Body of pancreas (tissue), 4 donors: ENCODE measurements around the gene SET. TPM values are rescaled to one million over a fixed set of nuclear protein-coding genes. Genes with fewer than 3 reads are reported as not detected.

Source experiments
- ATAC-seq: fragments of 150-250 bp; one replicate; pipeline ENCODE4 v1.9.1; 2016
- DNase-seq, 4 donors: peaks; one replicate each; pipeline ENCODE4 v3.0.0-alpha.2; 2019
- H3K27ac ChIP-seq, 4 donors: fragments of 200-600 bp; sonication (generic); 1 replicate in 3 of 4; 2 replicates in 1 of 4; pipeline versions ENCODE4 v1.5.1 to v1.6.1; 2016 to 2019; ENCODE audit warnings: mild to moderate bottlenecking in 1 of 4, mixed read lengths in 1 of 4, moderate library complexity in 1 of 4
- H3K27me3 ChIP-seq, 2 donors: fragments of 200-600 bp; sonication (generic); one replicate each; pipeline ENCODE4 v1.6.0; 2016; ENCODE audit warnings: mild to moderate bottlenecking in 1 of 2
- H3K36me3 ChIP-seq, 2 donors: fragments of 200-600 bp; sonication (generic); replicated peaks in 1 of 2; 2 replicates each; pipeline ENCODE4 v1.5.1; 2016; ENCODE audit warnings: low read depth in 2 of 2; ENCODE audit not compliant: insufficient read depth in 1 of 2
- H3K4me1 ChIP-seq: fragments of 200-600 bp; sonication (generic); one replicate; pipeline ENCODE4 v1.6.0; 2016
- H3K4me3 ChIP-seq, 2 donors: fragments of 200-600 bp; sonication (generic); 1 replicate in 1 of 2; 2 replicates in 1 of 2; pipeline ENCODE4 v1.5.1; 2016 to 2019
- H3K9me3 ChIP-seq, 3 donors: fragments of 200-600 bp; sonication (generic); 1 replicate in 2 of 3; 2 replicates in 1 of 3; pipeline ENCODE4 v1.5.1; 2016
- POLR2A ChIP-seq, 3 donors: fragments of 450-650 bp; IDR thresholded peaks; one replicate each; pipeline ENCODE4 v1.6.1; 2016; ENCODE audit warnings: antibody characterized with exemption in 3 of 3, mild to moderate bottlenecking in 2 of 3
- WGBS, 2 donors: methylation state at CpG; one replicate each; pipeline ENCODE4 v1.1.5; 2017; 5-methylcytosine and 5-hydroxymethylcytosine counted together
- intact Hi-C: fragments of 100-400 bp; cut with DNase I; formaldehyde crosslinking; loops from one replicate; pipeline ENCODE4 v1.15.1; 2023
- total RNA-seq, 2 donors: library from RNA; depleted of rRNA; stranded (reverse); fragments of >200 nt; gene quantifications; one replicate each; pipeline ENCODE4 v1.1.0, GENCODE V29; 2016
- TF ChIP-seq, protein P1 (sequence below), 7 experiments: fragments of 450-650 bp in 4 of 7; fragments of 200-600 bp in 3 of 7; sonication (generic) in 3 of 7; IDR thresholded peaks; one replicate each; pipeline ENCODE4 v1.5.1; 2016 to 2019; ENCODE audit warnings: antibody characterized with exemption in 7 of 7

SET gene
- total RNA-seq, 2 donors from 2014 or later = 70.9 to 87.2 TPM

DNA sequence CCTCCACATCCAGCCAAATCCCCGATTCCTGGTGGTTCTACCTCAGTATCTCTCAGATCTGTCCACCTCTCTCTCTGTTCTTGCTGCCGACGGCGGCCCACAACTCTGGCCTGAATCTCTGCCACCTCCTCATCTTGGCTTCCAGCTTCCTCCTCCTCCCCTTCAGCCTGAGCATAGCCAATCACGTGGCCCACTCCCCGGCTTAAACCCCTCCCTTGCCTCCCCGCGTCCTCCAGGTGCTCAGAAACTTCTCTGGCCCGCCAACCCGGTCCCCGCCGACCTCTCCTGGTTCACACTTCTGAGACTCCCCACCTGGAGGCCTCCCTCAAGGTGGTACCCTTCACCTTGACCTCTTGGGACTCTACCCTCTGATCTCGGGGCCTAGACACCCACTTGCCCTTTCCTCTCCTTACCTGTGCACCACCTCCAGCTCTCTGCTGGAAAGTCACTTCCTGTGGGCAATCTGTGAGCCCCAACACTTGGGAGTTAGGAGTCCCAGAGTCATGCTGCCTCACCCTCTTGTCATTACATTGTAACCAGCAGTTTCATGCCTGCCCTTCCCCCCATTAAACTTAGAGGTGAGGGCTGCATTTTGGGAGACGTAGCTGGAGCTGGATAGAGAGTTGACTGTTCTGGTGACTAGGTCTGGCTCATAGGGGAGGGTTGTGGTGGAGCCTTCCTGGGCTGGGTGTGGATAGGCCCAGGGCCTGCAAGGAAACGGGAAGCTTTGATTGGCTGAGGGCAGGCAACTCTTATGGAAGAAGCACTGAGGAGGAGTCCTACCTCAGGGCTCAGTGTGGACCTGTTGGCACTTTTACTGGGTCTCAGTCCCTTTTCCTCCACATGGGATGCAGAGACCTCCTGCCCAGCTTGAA, 4.5 kb upstream of the SET start:
- WGBS, 2 donors = 1 to 4% methylated on average over 13 to 15 of the region's 15 CpGs
- peaks cover 37% of the 10 kb centered on the region for H3K4me1 ChIP-seq

DNA sequence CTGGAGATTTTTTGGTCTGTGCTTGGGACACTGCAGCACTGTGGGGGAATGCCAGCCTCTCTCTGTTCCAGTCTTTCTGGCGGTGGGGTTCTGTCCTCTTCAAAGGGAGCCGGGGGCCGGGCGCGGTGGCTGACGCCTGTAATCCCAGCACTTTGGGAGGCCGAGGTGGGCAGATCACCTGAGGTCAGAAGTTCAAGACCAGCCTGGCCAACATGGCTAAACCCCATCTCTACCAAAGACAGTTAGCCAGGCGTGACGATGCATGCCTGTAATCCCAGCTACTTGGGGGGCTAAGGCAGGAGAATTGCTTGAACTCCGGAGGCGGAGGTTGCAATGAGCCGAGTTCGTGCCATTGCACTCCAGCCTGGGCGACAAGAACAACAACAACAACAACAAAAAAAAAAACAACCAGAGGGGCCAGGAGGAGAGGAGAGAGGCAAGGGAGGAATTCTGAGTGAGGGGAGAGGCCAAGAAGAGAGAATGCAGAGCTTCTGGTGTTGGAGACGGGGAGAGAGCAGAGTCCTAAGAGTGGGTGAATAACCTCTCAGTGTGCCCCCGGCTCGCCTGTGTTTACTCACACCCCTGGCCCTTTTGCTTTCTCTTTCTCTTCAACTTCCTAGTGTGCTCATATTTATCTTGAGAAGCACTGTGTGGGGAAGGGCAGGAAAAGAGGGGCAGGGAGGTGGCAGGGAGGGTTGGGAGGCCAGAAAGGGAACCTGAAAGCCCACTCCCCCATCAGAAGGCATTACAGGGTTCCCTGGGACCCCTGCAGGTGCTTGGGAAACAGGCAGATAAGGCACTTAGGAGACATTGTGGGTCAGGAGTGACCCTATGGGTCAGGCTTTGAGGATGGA, 3.2 kb upstream of the SET start:
- peak in 1 of 4 donors; percentile 28 for DNase-seq
- ATAC-seq = no peak
- Histone ChIP-seq H3K9me3 (no peaks in the 10 kb centered on the region), H3K36me3 (no peaks in the 10 kb centered on the region), H3K27ac (peak overlapping the region in 3 of 4 donors; percentile 83 to 95 (median 87)), H3K27me3 (no peaks in the 10 kb centered on the region), H3K4me3 (no peak overlapping the region), H3K4me1 (peaks cover 44% of the 10 kb centered on the region)
- intact Hi-C loops = no loop called here
- WGBS, 2 donors = 75 to 78% methylated on average over 15 to 17 of the region's 17 CpGs
- no peak for TF ChIP-seq POLR2A (IDR thresholded peaks at IDR 0.05)
- TF ChIP-seq, protein P1, sequence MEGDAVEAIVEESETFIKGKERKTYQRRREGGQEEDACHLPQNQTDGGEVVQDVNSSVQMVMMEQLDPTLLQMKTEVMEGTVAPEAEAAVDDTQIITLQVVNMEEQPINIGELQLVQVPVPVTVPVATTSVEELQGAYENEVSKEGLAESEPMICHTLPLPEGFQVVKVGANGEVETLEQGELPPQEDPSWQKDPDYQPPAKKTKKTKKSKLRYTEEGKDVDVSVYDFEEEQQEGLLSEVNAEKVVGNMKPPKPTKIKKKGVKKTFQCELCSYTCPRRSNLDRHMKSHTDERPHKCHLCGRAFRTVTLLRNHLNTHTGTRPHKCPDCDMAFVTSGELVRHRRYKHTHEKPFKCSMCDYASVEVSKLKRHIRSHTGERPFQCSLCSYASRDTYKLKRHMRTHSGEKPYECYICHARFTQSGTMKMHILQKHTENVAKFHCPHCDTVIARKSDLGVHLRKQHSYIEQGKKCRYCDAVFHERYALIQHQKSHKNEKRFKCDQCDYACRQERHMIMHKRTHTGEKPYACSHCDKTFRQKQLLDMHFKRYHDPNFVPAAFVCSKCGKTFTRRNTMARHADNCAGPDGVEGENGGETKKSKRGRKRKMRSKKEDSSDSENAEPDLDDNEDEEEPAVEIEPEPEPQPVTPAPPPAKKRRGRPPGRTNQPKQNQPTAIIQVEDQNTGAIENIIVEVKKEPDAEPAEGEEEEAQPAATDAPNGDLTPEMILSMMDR (IDR thresholded peaks at IDR 0.05) = no peak

More for the DNA sequence above, 4.5 kb upstream of the SET start:
- Histone ChIP-seq H3K9me3 (no peaks in the 10 kb centered on the region), H3K27me3 (no peaks in the 10 kb centered on the region), H3K4me3 (peak overlapping the region; percentile 47 to 61), H3K27ac (peak overlapping the region; percentile 83 to 97 (median 91)), H3K36me3 (no peaks in the 10 kb centered on the region)
- DNase-seq = peak; percentile 89 to 94 (median 92)
- intact Hi-C loops = no loop called here
- peak; percentile 79 to 98 (median 97) for TF ChIP-seq POLR2A (IDR thresholded peaks at IDR 0.05)
- TF ChIP-seq, protein P1 (IDR thresholded peaks at IDR 0.05) = no peak
- peak; percentile 70 for ATAC-seq

DNA sequence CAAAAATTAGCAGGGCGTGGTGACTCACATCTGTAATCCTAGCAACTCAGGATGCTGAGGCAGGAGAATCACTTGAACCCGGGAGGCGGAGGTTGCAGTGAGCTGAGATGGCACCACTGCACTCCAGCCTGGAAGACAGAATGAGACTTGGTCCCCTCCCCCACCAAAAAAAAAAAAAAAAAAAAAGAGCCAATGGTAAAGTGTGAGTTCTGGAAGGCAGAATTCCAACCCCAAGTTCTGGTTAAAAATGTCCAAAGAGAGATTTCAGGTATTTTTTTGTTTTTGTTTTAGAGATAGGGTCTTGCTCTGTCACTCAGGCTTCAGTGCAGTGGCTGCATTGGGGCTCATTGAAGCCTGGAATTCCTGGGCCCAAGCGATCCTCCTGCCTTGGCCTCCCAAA, 1.6 kb upstream of the SET start:
- Histone ChIP-seq H3K9me3 (no peaks in the 10 kb centered on the region), H3K27ac (peak overlapping the region in 1 of 4 donors; percentile 96), H3K4me3 (no peak overlapping the region), H3K4me1 (peaks cover 49% of the 10 kb centered on the region), H3K36me3 (no peaks in the 10 kb centered on the region), H3K27me3 (no peaks in the 10 kb centered on the region)
- no peak for DNase-seq
- intact Hi-C loops = no loop called here
- WGBS, 2 donors = 96 to 98% methylated on average over 4 of the region's 4 CpGs
- no peak for TF ChIP-seq POLR2A (IDR thresholded peaks at IDR 0.05)
- TF ChIP-seq, protein P1 (IDR thresholded peaks at IDR 0.05) = no peak
- ATAC-seq = no peak

DNA sequence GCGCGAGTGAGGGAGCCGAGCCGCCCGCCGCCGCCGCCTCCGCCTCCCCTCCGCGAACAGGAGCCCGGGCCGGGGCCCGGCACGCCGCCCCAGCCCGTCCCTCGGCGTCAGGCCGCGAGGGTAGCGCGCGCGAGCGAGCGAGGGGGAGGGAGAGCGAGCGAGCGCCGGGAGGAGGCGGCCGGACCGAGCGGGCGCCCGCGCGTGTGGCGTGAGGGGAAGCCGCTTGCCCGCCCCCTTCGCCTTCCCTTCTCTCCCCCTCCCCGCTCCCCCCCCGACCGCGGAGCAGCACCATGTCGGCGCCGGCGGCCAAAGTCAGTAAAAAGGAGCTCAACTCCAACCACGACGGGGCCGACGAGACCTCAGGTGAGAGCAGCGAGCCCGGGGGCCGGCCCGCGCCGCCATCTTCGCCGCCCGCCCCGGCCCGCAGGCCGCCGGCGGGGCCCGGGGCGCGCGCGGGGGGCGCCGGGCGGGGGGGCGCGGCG, 312 bp downstream of the SET start:
- TF ChIP-seq, protein P1 (IDR thresholded peaks at IDR 0.05) = no peak
- TF ChIP-seq POLR2A (IDR thresholded peaks at IDR 0.05) = no peak
- H3K4me1 ChIP-seq = peaks cover 38% of the 10 kb centered on the region
- WGBS, 2 donors = 0% methylated on average over 36 of the region's 80 CpGs; no CpG with 5 or more reads in 1 of the 2 donors
- H3K4me3 ChIP-seq = peak overlapping the region; percentile 27 to 48
- H3K9me3 ChIP-seq = no peaks in the 10 kb centered on the region
- intact Hi-C loops = no loop called here
- peak; percentile 61 to 67 (median 64) for DNase-seq
- H3K36me3 ChIP-seq = peaks cover 0 to 12% of the 10 kb centered on the region in 2 donors
- H3K27me3 ChIP-seq = no peaks in the 10 kb centered on the region
- peak; percentile 34 for ATAC-seq
- H3K27ac ChIP-seq = peak overlapping the region; percentile 92 to 96 (median 94)
